ENCODE results near the gene KLHL22.

The KLHL22 gene

GRCh38 chr22:20400606-20401375 is 94.8 kb downstream of the KLHL22 start:
- CTCF ChIA-PET = no interaction called here
- DNase-seq (ENCODE audit: low read depth, low spot score) = no peak
- TF ChIP-seq CTCF (IDR thresholded peaks at IDR 0.05; ENCODE audit: insufficient read depth, low read length, missing control alignments) = no peak
- H3K4me3 ChIP-seq (ENCODE audit: low read depth, low read length) = no peak overlapping the region
- POLR2A ChIA-PET = no interaction called here

- no peak for DNase-seq (ENCODE audit: low read depth, low spot score)
- POLR2A ChIA-PET = no interaction called here
- no peak for TF ChIP-seq CTCF (IDR thresholded peaks at IDR 0.05; ENCODE audit: insufficient read depth, low read length, missing control alignments)
- H3K4me3 ChIP-seq (ENCODE audit: low read depth, low read length) = no peak overlapping the region
- CTCF ChIA-PET = interaction anchor here (0.9 kb wide), 1 partner anchor 18 kb away, joined by 4 read pairs; no protein-coding TSS in a partner anchor
Observed at GRCh38 chr22:20399866-20400605, 95.6 kb downstream of the KLHL22 start.

GRCh38 chr22:20398420-20398819 is 97.2 kb downstream of the KLHL22 start:
- no peak for DNase-seq (ENCODE audit: low read depth, low spot score)
- ChIA-PET POLR2A (no interaction called here), CTCF (interaction anchor here (1.0 kb wide), 1 partner anchor 57 kb away, joined by 3 read pairs; no protein-coding TSS in a partner anchor)
- no peak for TF ChIP-seq CTCF (IDR thresholded peaks at IDR 0.05; ENCODE audit: insufficient read depth, low read length, missing control alignments)
- H3K4me3 ChIP-seq (ENCODE audit: low read depth, low read length) = no peak overlapping the region

GRCh38 chr22:20397498-20397897 is 98.1 kb downstream of the KLHL22 start:
- ChIA-PET CTCF (interaction anchor here (1.5 kb wide), 1 partner anchor 57 kb away, joined by 4 read pairs; no protein-coding TSS in a partner anchor), POLR2A (no interaction called here)
- no peak overlapping the region for H3K4me3 ChIP-seq (ENCODE audit: low read depth, low read length)
- no peak for DNase-seq (ENCODE audit: low read depth, low spot score)
- TF ChIP-seq CTCF (IDR thresholded peaks at IDR 0.05; ENCODE audit: insufficient read depth, low read length, missing control alignments) = no peak

- no peak for TF ChIP-seq CTCF (IDR thresholded peaks at IDR 0.05; ENCODE audit: insufficient read depth, low read length, missing control alignments)
- H3K4me3 ChIP-seq (ENCODE audit: low read depth, low read length) = no peak overlapping the region
- peak; percentile 38 for DNase-seq (ENCODE audit: low read depth, low spot score)
- ChIA-PET CTCF (interaction anchor here (1.5 kb wide), 1 partner anchor 58 kb away, joined by 4 read pairs; no protein-coding TSS in a partner anchor), POLR2A (interaction anchor here (1.6 kb wide), 1 partner anchor 111 kb away, joined by 3 read pairs; the partner anchor contains the start of gene MED15)
Observed at GRCh38 chr22:20396639-20397038, 99.0 kb downstream of the KLHL22 start.

GRCh38 chr22:20395907-20396287 is 99.7 kb downstream of the KLHL22 start:
- no peak overlapping the region for H3K4me3 ChIP-seq (ENCODE audit: low read depth, low read length)

More at GRCh38 chr22:20395907-20396287, 99.7 kb downstream of the KLHL22 start:
- TF ChIP-seq CTCF (IDR thresholded peaks at IDR 0.05; ENCODE audit: insufficient read depth, low read length, missing control alignments) = no peak
- POLR2A ChIA-PET = interaction anchor here (1.6 kb wide), 1 partner anchor 111 kb away, joined by 3 read pairs; the partner anchor contains the start of gene MED15
- DNase-seq (ENCODE audit: low read depth, low spot score) = no peak
- CTCF ChIA-PET = interaction anchor here (1.2 to 1.5 kb wide), 3 partner anchors 12 to 61 kb away, joined by 4 to 6 read pairs (median 4); no protein-coding TSS in a partner anchor
